Measurements from ENCODE around the gene LRIG3.

GRCh38 chr12:58922849-58923248, 2.5 kb upstream of the LRIG3 start:
- TF ChIP-seq CTCF (IDR thresholded peaks at IDR 0.05) (no peak), POLR2A (IDR thresholded peaks at IDR 0.05) (no peak)

Data from adrenal gland (tissue), 5 donors.